Measurements from ENCODE around the gene KRTAP10-1. TPM values are rescaled to one million over a fixed set of nuclear protein-coding genes. Genes with fewer than 3 reads are reported as not detected.

Gene KRTAP10-1
- total RNA-seq, 1 experiment from 2014 or later: not detected

DNA sequence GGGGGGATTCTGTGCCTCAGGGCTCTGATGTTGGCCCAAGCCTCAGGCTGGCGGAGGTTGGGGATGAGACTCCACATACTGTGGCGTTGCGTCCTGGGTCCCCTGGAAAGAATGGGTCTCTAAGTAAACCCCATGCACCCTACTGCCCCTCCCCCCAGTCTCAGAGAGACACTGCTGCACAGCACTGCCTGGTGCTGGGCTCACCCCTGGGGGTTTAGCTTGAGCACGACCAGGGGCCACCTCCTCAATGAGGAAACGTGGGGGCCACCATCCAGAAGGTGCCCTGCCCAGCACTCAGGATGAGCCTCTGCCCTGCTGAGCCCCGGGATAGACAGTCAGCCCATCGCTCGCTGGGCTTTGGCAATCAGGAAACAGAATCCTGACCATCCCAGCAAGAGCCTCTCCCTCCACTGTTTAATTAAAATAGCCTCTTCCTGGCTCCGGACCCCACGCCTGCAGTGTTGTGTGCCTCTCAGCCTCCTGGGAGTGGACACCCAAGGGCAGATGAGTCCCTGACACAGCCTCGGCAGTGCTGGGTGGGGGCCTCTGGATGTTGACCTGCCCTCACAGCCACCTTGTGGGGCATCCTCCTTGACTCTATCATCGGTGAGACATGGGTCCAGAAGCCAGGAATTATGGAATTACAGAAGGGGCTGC is 30.0 kb upstream of the KRTAP10-1 start:
- TF ChIP-seq, protein P1, sequence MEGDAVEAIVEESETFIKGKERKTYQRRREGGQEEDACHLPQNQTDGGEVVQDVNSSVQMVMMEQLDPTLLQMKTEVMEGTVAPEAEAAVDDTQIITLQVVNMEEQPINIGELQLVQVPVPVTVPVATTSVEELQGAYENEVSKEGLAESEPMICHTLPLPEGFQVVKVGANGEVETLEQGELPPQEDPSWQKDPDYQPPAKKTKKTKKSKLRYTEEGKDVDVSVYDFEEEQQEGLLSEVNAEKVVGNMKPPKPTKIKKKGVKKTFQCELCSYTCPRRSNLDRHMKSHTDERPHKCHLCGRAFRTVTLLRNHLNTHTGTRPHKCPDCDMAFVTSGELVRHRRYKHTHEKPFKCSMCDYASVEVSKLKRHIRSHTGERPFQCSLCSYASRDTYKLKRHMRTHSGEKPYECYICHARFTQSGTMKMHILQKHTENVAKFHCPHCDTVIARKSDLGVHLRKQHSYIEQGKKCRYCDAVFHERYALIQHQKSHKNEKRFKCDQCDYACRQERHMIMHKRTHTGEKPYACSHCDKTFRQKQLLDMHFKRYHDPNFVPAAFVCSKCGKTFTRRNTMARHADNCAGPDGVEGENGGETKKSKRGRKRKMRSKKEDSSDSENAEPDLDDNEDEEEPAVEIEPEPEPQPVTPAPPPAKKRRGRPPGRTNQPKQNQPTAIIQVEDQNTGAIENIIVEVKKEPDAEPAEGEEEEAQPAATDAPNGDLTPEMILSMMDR (IDR thresholded peaks at IDR 0.05; ENCODE audit: insufficient read depth in 1 of 2, low read depth in 1 of 2, low read length in 1 of 2, severe bottlenecking in 1 of 2, unreplicated experiment in 1 of 2): no peak

DNA sequence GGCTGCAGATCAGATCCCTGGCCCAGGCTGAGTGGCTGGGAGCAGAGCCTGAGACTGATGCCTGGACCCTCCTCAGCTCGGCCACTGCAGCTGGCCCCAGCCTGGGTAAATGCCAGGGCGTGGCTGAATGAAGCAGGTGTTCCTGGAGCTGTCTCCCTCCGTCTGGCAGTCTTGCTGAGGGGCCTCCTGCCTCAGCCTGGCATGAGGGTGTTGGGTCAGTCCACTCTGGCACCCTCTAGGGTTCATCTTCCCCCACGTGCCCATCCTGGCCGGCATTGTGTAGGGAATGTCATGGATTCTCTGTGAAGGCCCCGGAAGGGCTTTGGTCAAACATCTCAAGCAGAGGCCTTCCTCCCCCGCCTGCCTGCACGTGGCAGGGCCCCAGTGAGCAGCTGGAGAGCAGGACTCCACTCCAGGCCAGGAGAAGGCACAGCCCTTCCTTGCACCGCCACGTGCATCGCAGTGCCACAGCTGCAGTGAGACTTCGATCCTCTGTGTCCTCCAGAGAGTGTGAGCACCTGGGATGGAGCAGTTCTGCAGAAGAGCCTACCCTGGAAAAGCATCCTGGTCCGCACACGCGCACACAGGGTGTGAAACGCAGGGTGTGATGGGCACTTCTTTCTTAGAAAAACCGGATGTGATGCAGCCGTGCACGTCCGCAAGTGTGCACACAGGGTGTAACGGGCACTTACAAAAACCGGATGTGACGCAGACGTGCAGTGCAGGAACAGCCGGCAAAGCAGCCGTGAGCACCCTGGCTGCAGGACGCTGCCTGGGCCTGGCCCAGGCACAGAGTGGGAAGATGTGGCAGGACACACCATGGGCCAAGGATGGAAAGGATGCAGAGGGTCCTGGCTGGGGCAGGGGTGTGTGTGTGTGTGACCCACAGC is 28.9 kb upstream of the KRTAP10-1 start:
- intact Hi-C loops (cut with micrococcal nuclease; ENCODE audit: unreplicated experiment): no loop called here
- no peak overlapping the region for H3K4me3 Mint-ChIP-seq (ENCODE audit: unreplicated experiment)
- H3K36me3 ChIP-seq (ENCODE audit: control insufficient read depth, insufficient read depth, low read length): no peaks in the 10 kb centered on the region
- TF ChIP-seq, protein P1 (IDR thresholded peaks at IDR 0.05; ENCODE audit: insufficient read depth in 1 of 2, low read depth in 1 of 2, low read length in 1 of 2, severe bottlenecking in 1 of 2, unreplicated experiment in 1 of 2): no peak
- no peak overlapping the region for H3K4me3 ChIP-seq (ENCODE audit: low read depth, low read length)
- no peaks in the 10 kb centered on the region for H3K4me1 Mint-ChIP-seq (ENCODE audit: low read depth, unreplicated experiment)
- peaks cover 26% of the 10 kb centered on the region for H3K9me3 Mint-ChIP-seq (ENCODE audit: unreplicated experiment)
- H3K27me3 Mint-ChIP-seq (ENCODE audit: insufficient read depth, unreplicated experiment): peaks cover 10% of the 10 kb centered on the region
- no peak overlapping the region for H3K27ac Mint-ChIP-seq (ENCODE audit: unreplicated experiment)
- no peaks in the 10 kb centered on the region for H3K27me3 ChIP-seq (replicated peaks; ENCODE audit: control insufficient read depth, insufficient read depth, low read length)
- no TSS peak for BruUV-seq (replicated peaks)
- no peak for DNase-seq
- POLR2A ChIA-PET: no interaction called here
- peaks cover 16% of the 10 kb centered on the region; the same call in 1 of the 2 replicates for H3K9me3 ChIP-seq
- H3K36me3 Mint-ChIP-seq (ENCODE audit: insufficient read depth, unreplicated experiment): no peaks in the 10 kb centered on the region
- no peaks in the 10 kb centered on the region for H3K4me1 ChIP-seq
- CTCF ChIA-PET: no interaction called here

More for the DNA sequence above, 30.0 kb upstream of the KRTAP10-1 start:
- no peak overlapping the region for H3K4me3 ChIP-seq (ENCODE audit: low read depth, low read length)
- CTCF ChIA-PET: no interaction called here
- H3K27me3 Mint-ChIP-seq (ENCODE audit: insufficient read depth, unreplicated experiment): peaks cover 6% of the 10 kb centered on the region
- no peak for DNase-seq
- H3K4me1 Mint-ChIP-seq (ENCODE audit: low read depth, unreplicated experiment): peaks cover 6% of the 10 kb centered on the region
- POLR2A ChIA-PET: no interaction called here
- H3K4me1 ChIP-seq: no peaks in the 10 kb centered on the region
- no peaks in the 10 kb centered on the region for H3K36me3 ChIP-seq (ENCODE audit: control insufficient read depth, insufficient read depth, low read length)
- intact Hi-C loops (cut with micrococcal nuclease; ENCODE audit: unreplicated experiment): no loop called here
- no peak overlapping the region for H3K27ac Mint-ChIP-seq (ENCODE audit: unreplicated experiment)
- no peaks in the 10 kb centered on the region for H3K36me3 Mint-ChIP-seq (ENCODE audit: insufficient read depth, unreplicated experiment)
- peaks cover 7% of the 10 kb centered on the region; the same call in 1 of the 2 replicates for H3K9me3 ChIP-seq
- H3K4me3 Mint-ChIP-seq (ENCODE audit: unreplicated experiment): no peak overlapping the region
- BruUV-seq (replicated peaks): no TSS peak
- peaks cover 26% of the 10 kb centered on the region for H3K9me3 Mint-ChIP-seq (ENCODE audit: unreplicated experiment)
- no peaks in the 10 kb centered on the region for H3K27me3 ChIP-seq (replicated peaks; ENCODE audit: control insufficient read depth, insufficient read depth, low read length)

DNA sequence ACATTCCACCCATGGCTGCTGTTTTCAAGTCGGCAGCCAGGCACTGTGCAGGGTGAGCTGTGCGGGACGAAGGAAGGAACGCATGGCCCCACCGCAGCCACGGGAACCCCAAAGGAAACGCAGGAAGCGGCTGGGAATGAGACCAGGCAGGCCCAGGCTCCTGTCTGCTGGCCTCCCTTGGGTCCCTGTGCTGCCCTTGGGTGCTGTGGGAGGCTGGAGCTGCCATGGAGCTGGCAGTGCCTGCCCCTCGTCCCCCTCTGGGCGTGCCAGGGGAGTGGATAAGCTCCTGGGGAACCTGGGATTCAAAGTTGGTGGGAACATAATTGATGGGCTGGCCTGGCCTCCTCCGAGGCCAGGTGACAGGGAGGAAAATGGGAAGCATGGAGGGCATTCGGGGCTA is 28.3 kb upstream of the KRTAP10-1 start:
- H3K36me3 ChIP-seq (ENCODE audit: control insufficient read depth, insufficient read depth, low read length): no peaks in the 10 kb centered on the region
- CTCF ChIA-PET: no interaction called here
- no peaks in the 10 kb centered on the region for H3K27me3 ChIP-seq (replicated peaks; ENCODE audit: control insufficient read depth, insufficient read depth, low read length)
- peaks cover 12% of the 10 kb centered on the region for H3K27me3 Mint-ChIP-seq (ENCODE audit: insufficient read depth, unreplicated experiment)
- no TSS peak for BruUV-seq (replicated peaks)
- peaks cover 16% of the 10 kb centered on the region; the same call in 1 of the 2 replicates for H3K9me3 ChIP-seq
- H3K4me3 ChIP-seq (ENCODE audit: low read depth, low read length): no peak overlapping the region
- H3K4me1 ChIP-seq: no peaks in the 10 kb centered on the region
- intact Hi-C loops (cut with micrococcal nuclease; ENCODE audit: unreplicated experiment): no loop called here
- DNase-seq: no peak
- H3K27ac Mint-ChIP-seq (ENCODE audit: unreplicated experiment): no peak overlapping the region
- H3K9me3 Mint-ChIP-seq (ENCODE audit: unreplicated experiment): peaks cover 26% of the 10 kb centered on the region
- TF ChIP-seq, protein P1 (IDR thresholded peaks at IDR 0.05; ENCODE audit: insufficient read depth in 1 of 2, low read depth in 1 of 2, low read length in 1 of 2, severe bottlenecking in 1 of 2, unreplicated experiment in 1 of 2): no peak
- H3K4me3 Mint-ChIP-seq (ENCODE audit: unreplicated experiment): no peak overlapping the region
- POLR2A ChIA-PET: no interaction called here
- no peaks in the 10 kb centered on the region for H3K36me3 Mint-ChIP-seq (ENCODE audit: insufficient read depth, unreplicated experiment)
- no peaks in the 10 kb centered on the region for H3K4me1 Mint-ChIP-seq (ENCODE audit: low read depth, unreplicated experiment)
